ENCODE results near the gene BAHCC1.

The BAHCC1 gene

GRCh38 chr17:81394921-81395599, at the start of gene BAHCC1:
Gene BAHCC1 (plus strand): TSS chr17:81395457. CDS start chr17:81399740, 4,283 bp downstream.
- H3K27me3 ChIP-seq (ENCODE audit: insufficient read depth, low read length): no peaks in the 10 kb centered on the region; the same call in 1 of the 2 replicates
- H3K9me2 ChIP-seq (ENCODE audit: low read depth, low read length): no peaks in the 10 kb centered on the region
- TF ChIP-seq CTCF (IDR thresholded peaks at IDR 0.05; ENCODE audit: low read length) (no peak), EZH2 (IDR thresholded peaks at IDR 0.05; ENCODE audit: borderline replicate concordance, low read length) (no peak)
- no peak within 1 kb of the TSS for H3K4me2 ChIP-seq (ENCODE audit: low read length)
- no peaks in the 10 kb centered on the region for H3K36me3 ChIP-seq (ENCODE audit: insufficient read depth, low read length)
- H2AFZ ChIP-seq (ENCODE audit: low read length): no peak within 1 kb of the TSS
- H3K27ac ChIP-seq (ENCODE audit: low read depth, low read length, poor library complexity, severe bottlenecking): no peak within 1 kb of the TSS
- H4K20me1 ChIP-seq (ENCODE audit: insufficient read depth, low read length): no peaks in the 10 kb centered on the region
- no peak within 1 kb of the TSS for H3K4me3 ChIP-seq (ENCODE audit: low read depth, low read length, poor library complexity, severe bottlenecking)
- no peaks in the 10 kb centered on the region for H3K4me1 ChIP-seq (ENCODE audit: insufficient read depth, low read length, severe bottlenecking)
- H3F3A ChIP-seq (ENCODE audit: insufficient read depth, low read length): no peaks in the 10 kb centered on the region
- H3K9ac ChIP-seq (ENCODE audit: low read length): no peak within 1 kb of the TSS
- H3K9me3 ChIP-seq (ENCODE audit: low read length): no peaks in the 10 kb centered on the region
- no peaks in the 10 kb centered on the region for H3K79me2 ChIP-seq (ENCODE audit: insufficient read depth, low read length)

GRCh38 chr17:81346090-81346907, 49.0 kb upstream of the BAHCC1 start:
- Histone ChIP-seq H3F3A (ENCODE audit: insufficient read depth, low read length) (no peaks in the 10 kb centered on the region), H3K4me2 (ENCODE audit: low read length) (no peak overlapping the region), H4K20me1 (ENCODE audit: insufficient read depth, low read length) (no peaks in the 10 kb centered on the region), H3K27ac (ENCODE audit: low read depth, low read length, poor library complexity, severe bottlenecking) (no peak overlapping the region), H3K36me3 (ENCODE audit: insufficient read depth, low read length) (no peaks in the 10 kb centered on the region), H3K79me2 (ENCODE audit: insufficient read depth, low read length) (no peaks in the 10 kb centered on the region), H3K9ac (ENCODE audit: low read length) (no peak overlapping the region), H2AFZ (ENCODE audit: low read length) (no peak overlapping the region), H3K4me1 (ENCODE audit: insufficient read depth, low read length, severe bottlenecking) (no peaks in the 10 kb centered on the region), H3K27me3 (ENCODE audit: insufficient read depth, low read length) (peaks cover 3% of the 10 kb centered on the region; the same call in 1 of the 2 replicates), H3K9me2 (ENCODE audit: low read depth, low read length) (no peaks in the 10 kb centered on the region), H3K9me3 (ENCODE audit: low read length) (no peaks in the 10 kb centered on the region), H3K4me3 (ENCODE audit: low read depth, low read length, poor library complexity, severe bottlenecking) (no peak overlapping the region)
- TF ChIP-seq EZH2 (IDR thresholded peaks at IDR 0.05; ENCODE audit: borderline replicate concordance, low read length) (no peak), CTCF (IDR thresholded peaks at IDR 0.05; ENCODE audit: low read length) (no peak)

- Histone ChIP-seq H3K4me1 (ENCODE audit: insufficient read depth, low read length, severe bottlenecking) (no peaks in the 10 kb centered on the region), H3K4me3 (ENCODE audit: low read depth, low read length, poor library complexity, severe bottlenecking) (no peak overlapping the region), H3K9ac (ENCODE audit: low read length) (no peak overlapping the region), H3K79me2 (ENCODE audit: insufficient read depth, low read length) (no peaks in the 10 kb centered on the region), H2AFZ (ENCODE audit: low read length) (no peak overlapping the region), H3K9me3 (ENCODE audit: low read length) (no peaks in the 10 kb centered on the region), H3K4me2 (ENCODE audit: low read length) (no peak overlapping the region), H3K9me2 (ENCODE audit: low read depth, low read length) (no peaks in the 10 kb centered on the region), H3K36me3 (ENCODE audit: insufficient read depth, low read length) (no peaks in the 10 kb centered on the region), H3F3A (ENCODE audit: insufficient read depth, low read length) (no peaks in the 10 kb centered on the region), H4K20me1 (ENCODE audit: insufficient read depth, low read length) (no peaks in the 10 kb centered on the region), H3K27me3 (ENCODE audit: insufficient read depth, low read length) (peaks cover 3% of the 10 kb centered on the region; the same call in 1 of the 2 replicates), H3K27ac (ENCODE audit: low read depth, low read length, poor library complexity, severe bottlenecking) (no peak overlapping the region)
- TF ChIP-seq CTCF (IDR thresholded peaks at IDR 0.05; ENCODE audit: low read length) (no peak), EZH2 (IDR thresholded peaks at IDR 0.05; ENCODE audit: borderline replicate concordance, low read length) (no peak)
Measured at GRCh38 chr17:81346908-81347349, 48.3 kb upstream of the BAHCC1 start.

All from OCI-LY1 (cell line).